ENCODE results near the gene LRRC8A.
A peak's percentile ranks its signal among the peaks of the same experiment; 100 is the strongest.

Gene LRRC8A

DNA sequence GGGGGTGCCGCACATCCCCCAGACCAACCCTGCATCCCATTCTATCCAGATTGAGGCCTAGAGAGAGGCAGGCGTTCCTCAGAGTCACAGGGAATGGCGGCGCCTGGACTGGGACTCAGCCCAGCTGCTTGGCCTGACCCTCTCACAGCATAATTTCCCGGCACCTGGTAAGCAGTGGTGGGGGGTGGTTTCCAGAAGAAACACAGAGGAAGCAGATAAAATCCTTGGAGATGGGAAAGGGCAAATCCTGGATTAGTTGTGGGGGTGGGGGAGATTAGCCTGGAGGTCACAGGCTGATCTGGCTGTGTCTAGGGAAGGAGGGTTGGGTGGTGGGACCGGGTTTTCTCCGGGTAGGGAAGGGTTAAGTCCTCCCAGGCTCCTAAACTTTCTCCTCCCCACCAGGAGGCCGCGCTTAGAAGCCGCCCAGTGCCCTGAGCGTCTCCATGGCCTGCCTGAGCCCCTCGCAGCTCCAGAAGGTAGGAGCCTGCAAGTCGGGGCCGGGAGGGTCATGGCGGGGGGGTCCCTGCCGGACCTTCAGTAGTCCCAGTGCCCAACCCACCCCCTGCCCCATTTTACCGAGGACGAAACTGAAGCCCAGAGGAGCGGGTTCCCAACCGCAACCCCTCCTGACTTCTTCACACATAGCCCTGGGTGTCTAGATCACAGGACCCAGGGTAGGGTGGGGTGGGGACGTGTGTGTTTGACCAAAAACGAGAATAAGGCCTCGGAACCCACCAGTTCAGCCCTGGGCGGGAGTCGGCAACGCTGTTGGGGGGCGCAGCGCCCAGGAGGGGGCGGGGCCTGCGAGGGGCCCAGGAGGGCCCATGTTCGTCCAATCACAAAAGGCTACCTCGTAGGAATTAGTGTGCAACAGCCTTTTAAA lies 40.2 kb downstream of the LRRC8A start (continued):
- TF ChIP-seq, protein P1, sequence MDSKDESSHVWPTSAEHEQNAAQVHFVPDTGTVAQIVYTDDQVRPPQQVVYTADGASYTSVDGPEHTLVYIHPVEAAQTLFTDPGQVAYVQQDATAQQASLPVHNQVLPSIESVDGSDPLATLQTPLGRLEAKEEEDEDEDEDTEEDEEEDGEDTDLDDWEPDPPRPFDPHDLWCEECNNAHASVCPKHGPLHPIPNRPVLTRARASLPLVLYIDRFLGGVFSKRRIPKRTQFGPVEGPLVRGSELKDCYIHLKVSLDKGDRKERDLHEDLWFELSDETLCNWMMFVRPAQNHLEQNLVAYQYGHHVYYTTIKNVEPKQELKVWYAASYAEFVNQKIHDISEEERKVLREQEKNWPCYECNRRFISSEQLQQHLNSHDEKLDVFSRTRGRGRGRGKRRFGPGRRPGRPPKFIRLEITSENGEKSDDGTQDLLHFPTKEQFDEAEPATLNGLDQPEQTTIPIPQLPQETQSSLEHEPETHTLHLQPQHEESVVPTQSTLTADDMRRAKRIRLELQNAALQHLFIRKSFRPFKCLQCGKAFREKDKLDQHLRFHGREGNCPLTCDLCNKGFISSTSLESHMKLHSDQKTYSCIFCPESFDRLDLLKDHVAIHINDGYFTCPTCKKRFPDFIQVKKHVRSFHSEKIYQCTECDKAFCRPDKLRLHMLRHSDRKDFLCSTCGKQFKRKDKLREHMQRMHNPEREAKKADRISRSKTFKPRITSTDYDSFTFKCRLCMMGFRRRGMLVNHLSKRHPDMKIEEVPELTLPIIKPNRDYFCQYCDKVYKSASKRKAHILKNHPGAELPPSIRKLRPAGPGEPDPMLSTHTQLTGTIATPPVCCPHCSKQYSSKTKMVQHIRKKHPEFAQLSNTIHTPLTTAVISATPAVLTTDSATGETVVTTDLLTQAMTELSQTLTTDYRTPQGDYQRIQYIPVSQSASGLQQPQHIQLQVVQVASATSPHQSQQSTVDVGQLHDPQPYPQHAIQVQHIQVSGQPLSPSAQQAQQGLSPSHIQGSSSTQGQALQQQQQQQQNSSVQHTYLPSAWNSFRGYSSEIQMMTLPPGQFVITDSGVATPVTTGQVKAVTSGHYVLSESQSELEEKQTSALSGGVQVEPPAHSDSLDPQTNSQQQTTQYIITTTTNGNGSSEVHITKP (tag by site-specific recombination; IDR thresholded peaks at IDR 0.05): peak; percentile 99
- TF ChIP-seq, protein P2, sequence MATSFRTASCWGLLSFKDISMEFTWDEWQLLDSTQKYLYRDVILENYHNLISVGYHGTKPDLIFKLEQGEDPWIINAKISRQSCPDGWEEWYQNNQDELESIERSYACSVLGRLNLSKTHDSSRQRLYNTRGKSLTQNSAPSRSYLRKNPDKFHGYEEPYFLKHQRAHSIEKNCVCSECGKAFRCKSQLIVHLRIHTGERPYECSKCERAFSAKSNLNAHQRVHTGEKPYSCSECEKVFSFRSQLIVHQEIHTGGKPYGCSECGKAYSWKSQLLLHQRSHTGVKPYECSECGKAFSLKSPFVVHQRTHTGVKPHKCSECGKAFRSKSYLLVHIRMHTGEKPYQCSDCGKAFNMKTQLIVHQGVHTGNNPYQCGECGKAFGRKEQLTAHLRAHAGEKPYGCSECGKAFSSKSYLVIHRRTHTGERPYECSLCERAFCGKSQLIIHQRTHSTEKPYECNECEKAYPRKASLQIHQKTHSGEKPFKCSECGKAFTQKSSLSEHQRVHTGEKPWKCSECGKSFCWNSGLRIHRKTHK (tag by site-specific recombination; IDR thresholded peaks at IDR 0.05): no peak
- TF ChIP-seq ZNF324 (tag by site-specific recombination; IDR thresholded peaks at IDR 0.05) (0 out of 2 replicates have a peak, but pooled peaks have one; percentile 33), HOXC10 (CRISPR knock-in tag; IDR thresholded peaks at IDR 0.05) (no peak), ZNF426 (tag by site-specific recombination; IDR thresholded peaks at IDR 0.05) (no peak), MEIS1 (CRISPR knock-in tag; IDR thresholded peaks at IDR 0.05; ENCODE audit: borderline replicate concordance) (no peak), ZNF677 (tag by site-specific recombination; IDR thresholded peaks at IDR 0.05) (no peak), ZNF548 (tag by site-specific recombination; IDR thresholded peaks at IDR 0.05) (no peak), SP2 (tag by site-specific recombination; IDR thresholded peaks at IDR 0.05) (peak; percentile 60), ZNF175 (tag by site-specific recombination; IDR thresholded peaks at IDR 0.05) (no peak), ZNF610 (tag by site-specific recombination; IDR thresholded peaks at IDR 0.05; ENCODE audit: borderline replicate concordance) (no peak), ZNF510 (tag by site-specific recombination; IDR thresholded peaks at IDR 0.05; ENCODE audit: insufficient replicate concordance) (no peak), ZNF596 (tag by site-specific recombination; IDR thresholded peaks at IDR 0.05) (no peak), ZNF792 (tag by site-specific recombination; IDR thresholded peaks at IDR 0.05) (no peak)
- TF ChIP-seq, protein P3, sequence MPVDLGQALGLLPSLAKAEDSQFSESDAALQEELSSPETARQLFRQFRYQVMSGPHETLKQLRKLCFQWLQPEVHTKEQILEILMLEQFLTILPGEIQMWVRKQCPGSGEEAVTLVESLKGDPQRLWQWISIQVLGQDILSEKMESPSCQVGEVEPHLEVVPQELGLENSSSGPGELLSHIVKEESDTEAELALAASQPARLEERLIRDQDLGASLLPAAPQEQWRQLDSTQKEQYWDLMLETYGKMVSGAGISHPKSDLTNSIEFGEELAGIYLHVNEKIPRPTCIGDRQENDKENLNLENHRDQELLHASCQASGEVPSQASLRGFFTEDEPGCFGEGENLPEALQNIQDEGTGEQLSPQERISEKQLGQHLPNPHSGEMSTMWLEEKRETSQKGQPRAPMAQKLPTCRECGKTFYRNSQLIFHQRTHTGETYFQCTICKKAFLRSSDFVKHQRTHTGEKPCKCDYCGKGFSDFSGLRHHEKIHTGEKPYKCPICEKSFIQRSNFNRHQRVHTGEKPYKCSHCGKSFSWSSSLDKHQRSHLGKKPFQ (tag by site-specific recombination; IDR thresholded peaks at IDR 0.05): no peak
- TF ChIP-seq, protein P4, sequence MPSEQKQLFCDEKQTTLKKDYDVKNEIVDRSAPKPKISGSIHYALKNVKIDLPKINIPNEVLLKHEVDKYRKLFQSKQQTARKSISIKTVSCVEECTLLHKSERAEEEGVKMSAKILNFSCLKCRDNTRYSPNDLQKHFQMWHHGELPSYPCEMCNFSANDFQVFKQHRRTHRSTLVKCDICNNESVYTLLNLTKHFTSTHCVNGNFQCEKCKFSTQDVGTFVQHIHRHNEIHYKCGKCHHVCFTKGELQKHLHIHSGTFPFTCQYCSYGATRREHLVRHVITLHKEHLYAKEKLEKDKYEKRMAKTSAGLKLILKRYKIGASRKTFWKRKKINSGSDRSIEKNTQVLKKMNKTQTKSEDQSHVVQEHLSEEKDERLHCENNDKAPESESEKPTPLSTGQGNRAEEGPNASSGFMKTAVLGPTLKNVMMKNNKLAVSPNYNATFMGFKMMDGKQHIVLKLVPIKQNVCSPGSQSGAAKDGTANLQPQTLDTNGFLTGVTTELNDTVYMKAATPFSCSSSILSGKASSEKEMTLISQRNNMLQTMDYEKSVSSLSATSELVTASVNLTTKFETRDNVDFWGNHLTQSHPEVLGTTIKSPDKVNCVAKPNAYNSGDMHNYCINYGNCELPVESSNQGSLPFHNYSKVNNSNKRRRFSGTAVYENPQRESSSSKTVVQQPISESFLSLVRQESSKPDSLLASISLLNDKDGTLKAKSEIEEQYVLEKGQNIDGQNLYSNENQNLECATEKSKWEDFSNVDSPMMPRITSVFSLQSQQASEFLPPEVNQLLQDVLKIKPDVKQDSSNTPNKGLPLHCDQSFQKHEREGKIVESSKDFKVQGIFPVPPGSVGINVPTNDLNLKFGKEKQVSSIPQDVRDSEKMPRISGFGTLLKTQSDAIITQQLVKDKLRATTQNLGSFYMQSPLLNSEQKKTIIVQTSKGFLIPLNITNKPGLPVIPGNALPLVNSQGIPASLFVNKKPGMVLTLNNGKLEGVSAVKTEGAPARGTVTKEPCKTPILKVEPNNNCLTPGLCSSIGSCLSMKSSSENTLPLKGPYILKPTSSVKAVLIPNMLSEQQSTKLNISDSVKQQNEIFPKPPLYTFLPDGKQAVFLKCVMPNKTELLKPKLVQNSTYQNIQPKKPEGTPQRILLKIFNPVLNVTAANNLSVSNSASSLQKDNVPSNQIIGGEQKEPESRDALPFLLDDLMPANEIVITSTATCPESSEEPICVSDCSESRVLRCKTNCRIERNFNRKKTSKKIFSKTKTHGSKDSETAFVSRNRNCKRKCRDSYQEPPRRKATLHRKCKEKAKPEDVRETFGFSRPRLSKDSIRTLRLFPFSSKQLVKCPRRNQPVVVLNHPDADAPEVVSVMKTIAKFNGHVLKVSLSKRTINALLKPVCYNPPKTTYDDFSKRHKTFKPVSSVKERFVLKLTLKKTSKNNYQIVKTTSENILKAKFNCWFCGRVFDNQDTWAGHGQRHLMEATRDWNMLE (tag by site-specific recombination; conservative IDR thresholded peaks at IDR 0.05; ENCODE audit: low read depth): no peak
- TF ChIP-seq, protein P5, sequence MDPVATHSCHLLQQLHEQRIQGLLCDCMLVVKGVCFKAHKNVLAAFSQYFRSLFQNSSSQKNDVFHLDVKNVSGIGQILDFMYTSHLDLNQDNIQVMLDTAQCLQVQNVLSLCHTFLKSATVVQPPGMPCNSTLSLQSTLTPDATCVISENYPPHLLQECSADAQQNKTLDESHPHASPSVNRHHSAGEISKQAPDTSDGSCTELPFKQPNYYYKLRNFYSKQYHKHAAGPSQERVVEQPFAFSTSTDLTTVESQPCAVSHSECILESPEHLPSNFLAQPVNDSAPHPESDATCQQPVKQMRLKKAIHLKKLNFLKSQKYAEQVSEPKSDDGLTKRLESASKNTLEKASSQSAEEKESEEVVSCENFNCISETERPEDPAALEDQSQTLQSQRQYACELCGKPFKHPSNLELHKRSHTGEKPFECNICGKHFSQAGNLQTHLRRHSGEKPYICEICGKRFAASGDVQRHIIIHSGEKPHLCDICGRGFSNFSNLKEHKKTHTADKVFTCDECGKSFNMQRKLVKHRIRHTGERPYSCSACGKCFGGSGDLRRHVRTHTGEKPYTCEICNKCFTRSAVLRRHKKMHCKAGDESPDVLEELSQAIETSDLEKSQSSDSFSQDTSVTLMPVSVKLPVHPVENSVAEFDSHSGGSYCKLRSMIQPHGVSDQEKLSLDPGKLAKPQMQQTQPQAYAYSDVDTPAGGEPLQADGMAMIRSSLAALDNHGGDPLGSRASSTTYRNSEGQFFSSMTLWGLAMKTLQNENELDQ (tag by site-specific recombination; IDR thresholded peaks at IDR 0.05; ENCODE audit: low read depth): no peak

All from HEK293 (cell line).